SH-SY5Y (cell line): ENCODE results near the gene PPP3CA.

ENCODE experiments used
- GATA2 ChIP-seq: IDR thresholded peaks from 2 replicates; pipeline ENCODE4 v1.6.1; 2011; ENCODE audit warnings: mild to moderate bottlenecking, low read depth, low read length
- GATA3 ChIP-seq: IDR thresholded peaks from 2 replicates; pipeline ENCODE4 v1.6.1; 2011; ENCODE audit warnings: low read depth, mild to moderate bottlenecking, low read length, moderate library complexity

- TF ChIP-seq GATA2 (no peak), GATA3 (no peak)
Observed at GRCh38 chr4:101119141-101119540, 228.2 kb downstream of the PPP3CA start.
